Measurements from ENCODE around the gene CD74.

DNA sequence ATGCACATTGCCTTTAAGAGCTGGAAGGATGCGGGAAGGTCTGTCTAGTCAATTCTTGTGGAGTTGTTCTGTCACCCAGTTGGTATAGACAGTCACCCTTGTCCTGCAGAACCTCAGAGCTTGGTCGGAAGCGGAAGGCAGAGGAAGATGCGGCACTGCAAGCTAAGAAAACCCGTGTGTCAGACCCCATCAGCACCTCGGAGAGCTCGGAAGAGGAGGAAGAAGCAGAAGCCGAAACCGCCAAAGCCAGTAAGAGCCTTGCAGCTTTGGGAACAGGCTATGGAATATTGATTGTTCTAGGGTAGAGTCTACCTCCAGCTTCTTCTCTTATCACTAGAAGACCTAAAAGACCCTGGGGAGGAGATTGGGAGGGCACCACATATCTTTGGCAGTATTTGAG, 48.7 kb downstream of the CD74 start:
- TF ChIP-seq, protein P1, sequence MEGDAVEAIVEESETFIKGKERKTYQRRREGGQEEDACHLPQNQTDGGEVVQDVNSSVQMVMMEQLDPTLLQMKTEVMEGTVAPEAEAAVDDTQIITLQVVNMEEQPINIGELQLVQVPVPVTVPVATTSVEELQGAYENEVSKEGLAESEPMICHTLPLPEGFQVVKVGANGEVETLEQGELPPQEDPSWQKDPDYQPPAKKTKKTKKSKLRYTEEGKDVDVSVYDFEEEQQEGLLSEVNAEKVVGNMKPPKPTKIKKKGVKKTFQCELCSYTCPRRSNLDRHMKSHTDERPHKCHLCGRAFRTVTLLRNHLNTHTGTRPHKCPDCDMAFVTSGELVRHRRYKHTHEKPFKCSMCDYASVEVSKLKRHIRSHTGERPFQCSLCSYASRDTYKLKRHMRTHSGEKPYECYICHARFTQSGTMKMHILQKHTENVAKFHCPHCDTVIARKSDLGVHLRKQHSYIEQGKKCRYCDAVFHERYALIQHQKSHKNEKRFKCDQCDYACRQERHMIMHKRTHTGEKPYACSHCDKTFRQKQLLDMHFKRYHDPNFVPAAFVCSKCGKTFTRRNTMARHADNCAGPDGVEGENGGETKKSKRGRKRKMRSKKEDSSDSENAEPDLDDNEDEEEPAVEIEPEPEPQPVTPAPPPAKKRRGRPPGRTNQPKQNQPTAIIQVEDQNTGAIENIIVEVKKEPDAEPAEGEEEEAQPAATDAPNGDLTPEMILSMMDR (conservative IDR thresholded peaks at IDR 0.05 in 1 of 2, IDR thresholded peaks at IDR 0.05 in 1 of 2; ENCODE audit: low read depth in 1 of 2, low read length in 2 of 2), result no peak
- no peak for TF ChIP-seq EZH2 (IDR thresholded peaks at IDR 0.05; ENCODE audit: low read length, missing control alignments)

Data from fibroblast of lung (primary cell).